Neural progenitor cell (in vitro differentiated cells): ENCODE results near the gene HELZ2.

ENCODE experiments used
- CTCF ChIP-seq: fragments of 200-600 bp; sonication (generic); IDR thresholded peaks from 2 replicates; pipeline ENCODE4 v1.5.1; 2017; ENCODE audit warnings: antibody characterized with exemption, mild to moderate bottlenecking
- EZH2 ChIP-seq: fragments of 200-600 bp; sonication (generic); IDR thresholded peaks from 2 replicates; pipeline ENCODE4 v1.6.1; 2017; ENCODE audit warnings: antibody characterized with exemption, mild to moderate bottlenecking, moderate library complexity
- EZH2phosphoT487 ChIP-seq: fragments of 200-600 bp; sonication (generic); IDR thresholded peaks from 2 replicates; pipeline ENCODE4 v1.6.1; 2017; ENCODE audit warnings: antibody characterized with exemption

- TF ChIP-seq EZH2phosphoT487 (no peak), CTCF (no peak), EZH2 (no peak)
These were observed 43.8 kb upstream of the HELZ2 start for GRCh38 chr20:63617876-63618265.
